Stimulated activated CD8-positive, alpha-beta memory T cell treated with anti-CD3 and anti-CD28 coated beads, Interleukin-4, amount 100 ng/mL, for 1 hour (primary cell): Measurements from ENCODE around the gene SUN5.

ENCODE experiments used
- DNase-seq, 2 donors: peaks; one replicate each; pipeline ENCODE4 v3.0.0-alpha.2; 2020; ENCODE audit warnings: low read depth in 2 of 2, low spot score in 1 of 2

SUN5 gene

GRCh38 chr20:33026779-33027759, 22.8 kb upstream of the SUN5 start:
- no peak for DNase-seq

DNA sequence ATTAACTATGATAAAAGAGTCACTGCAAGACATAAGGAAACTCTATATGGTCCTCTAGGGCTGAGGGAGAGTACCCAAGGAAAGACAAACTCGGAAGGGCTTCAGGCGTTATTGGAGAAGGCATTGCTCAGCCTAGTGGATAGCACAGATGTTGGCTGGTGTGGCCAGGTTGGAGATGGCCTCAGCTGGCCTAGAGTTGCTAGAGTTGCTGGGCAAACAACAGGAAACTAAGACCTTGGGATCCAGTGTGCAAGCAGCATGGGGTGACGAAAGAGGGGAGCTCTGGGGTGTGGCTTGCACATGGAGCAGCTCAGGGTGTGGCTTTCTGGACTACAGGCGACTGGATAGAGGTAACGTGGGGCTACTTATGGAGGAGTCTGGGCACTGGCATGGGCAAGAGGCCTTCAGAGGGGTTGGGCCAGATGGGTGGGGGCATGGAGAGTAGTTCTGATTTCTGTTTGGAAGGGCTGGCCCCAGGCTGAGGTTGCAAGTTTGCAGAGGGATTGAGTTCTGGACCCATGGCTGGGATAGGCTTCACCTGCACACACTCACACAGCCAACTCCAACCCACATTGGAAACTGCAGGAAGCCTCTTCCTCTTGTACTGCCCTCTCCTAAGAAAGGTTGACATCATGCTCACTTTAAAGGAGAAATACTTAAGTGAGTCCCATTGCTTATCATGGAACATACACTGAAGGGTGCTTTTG, 22.0 kb upstream of the SUN5 start:
- no peak for DNase-seq

- DNase-seq, result no peak
These were observed 21.2 kb upstream of the SUN5 start for GRCh38 chr20:33025318-33025876.

DNA sequence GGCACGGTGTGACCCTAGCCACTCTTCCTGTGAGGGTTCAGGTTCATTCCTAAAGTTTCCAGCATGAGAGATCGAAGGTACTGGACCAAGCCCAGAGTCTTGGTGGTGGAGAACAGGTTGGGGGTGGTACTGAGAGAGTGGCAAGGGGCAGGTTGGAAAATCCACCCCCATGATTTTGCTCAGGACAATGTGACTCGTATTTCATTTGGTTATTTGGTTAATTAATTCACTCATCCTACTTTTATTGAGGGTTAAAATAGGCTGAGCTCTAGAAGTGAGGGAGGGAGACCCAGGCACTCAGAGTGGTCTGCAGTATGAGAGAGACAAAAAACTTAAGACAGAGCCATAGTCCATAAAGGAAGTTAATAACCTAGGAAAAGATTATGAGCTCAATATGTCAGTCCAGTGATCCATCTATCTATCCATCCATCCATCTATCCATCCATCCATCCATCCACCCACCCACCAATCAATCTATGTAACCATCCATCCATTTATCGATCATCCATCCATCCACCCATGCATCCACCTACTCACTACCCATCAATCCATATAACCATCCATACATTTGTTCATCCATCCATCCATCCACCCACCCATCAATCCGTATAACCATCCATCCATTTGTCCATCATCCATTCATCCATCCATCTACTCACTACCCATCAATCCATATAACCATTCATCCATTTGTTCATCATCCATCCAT, 20.5 kb upstream of the SUN5 start:
- DNase-seq, result no peak

DNA sequence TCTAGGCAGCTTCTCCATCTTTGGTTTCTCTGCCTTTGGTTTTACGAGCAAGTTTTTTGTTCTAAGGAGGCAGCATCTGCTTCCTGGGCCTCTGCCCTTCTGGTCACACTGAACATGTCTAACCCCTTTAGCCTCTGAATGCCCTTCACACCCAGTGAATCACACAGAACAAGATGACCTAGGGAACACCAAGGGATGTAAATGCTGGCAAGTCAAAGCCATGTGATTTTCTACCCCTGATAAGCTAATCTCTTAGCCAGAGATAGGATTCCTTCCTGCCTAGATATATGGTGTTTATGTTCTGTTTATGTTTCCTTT, 20.0 kb upstream of the SUN5 start:
- DNase-seq, result no peak

GRCh38 chr20:33023439-33024242, 19.4 kb upstream of the SUN5 start:
- no peak for DNase-seq

- no peak for DNase-seq
These were observed 18.6 kb upstream of the SUN5 start for GRCh38 chr20:33022694-33023438.

GRCh38 chr20:33022289-33022688, 18.1 kb upstream of the SUN5 start:
- DNase-seq, result no peak

- no peak for DNase-seq
These were observed 17.6 kb upstream of the SUN5 start for GRCh38 chr20:33021879-33022278.

- no peak for DNase-seq
These were observed 16.3 kb upstream of the SUN5 start for GRCh38 chr20:33020278-33021161.

GRCh38 chr20:33019465-33020277, 15.4 kb upstream of the SUN5 start:
- DNase-seq, result no peak

DNA sequence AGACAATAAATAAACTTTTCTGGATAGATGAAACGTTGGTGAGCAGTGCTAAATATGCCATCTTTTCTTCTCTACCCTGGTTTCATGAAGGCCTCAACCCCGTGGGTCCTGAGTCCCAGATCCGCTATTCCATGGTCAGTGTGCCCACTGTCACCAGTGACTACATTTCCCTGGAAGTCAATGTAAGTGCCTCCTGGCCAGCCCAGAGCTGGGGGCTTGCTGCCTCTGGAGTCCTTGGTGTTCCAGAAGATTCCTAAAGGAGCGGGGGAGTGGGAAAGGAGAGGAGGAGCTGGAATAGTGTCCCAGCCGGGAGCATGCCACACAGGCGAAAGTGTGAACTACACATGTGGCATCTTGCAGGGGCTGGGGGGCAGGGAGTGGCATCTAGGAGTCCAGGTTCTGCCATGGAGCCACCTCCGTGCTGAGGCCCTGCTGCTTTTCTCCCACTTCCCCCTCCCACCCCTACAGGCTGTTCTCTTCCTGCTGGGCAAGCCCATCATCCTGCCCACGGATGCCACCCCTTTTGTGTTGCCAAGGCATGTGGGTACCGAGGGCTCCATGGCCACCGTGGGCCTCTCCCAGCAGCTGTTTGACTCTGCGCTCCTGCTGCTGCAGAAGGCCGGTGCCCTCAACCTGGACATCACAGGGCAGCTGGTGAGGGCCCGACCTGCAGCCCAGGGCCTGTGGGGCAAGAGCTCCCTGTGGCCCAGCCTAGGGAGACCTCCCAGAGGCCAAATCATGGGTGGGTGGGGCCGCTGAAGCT, 14.1 kb upstream of the SUN5 start:
- DNase-seq, result no peak

- no peak for DNase-seq
These were observed 13.3 kb upstream of the SUN5 start for GRCh38 chr20:33017542-33017941.

- no peak for DNase-seq
These were observed 12.4 kb upstream of the SUN5 start for GRCh38 chr20:33016581-33017109.

DNA sequence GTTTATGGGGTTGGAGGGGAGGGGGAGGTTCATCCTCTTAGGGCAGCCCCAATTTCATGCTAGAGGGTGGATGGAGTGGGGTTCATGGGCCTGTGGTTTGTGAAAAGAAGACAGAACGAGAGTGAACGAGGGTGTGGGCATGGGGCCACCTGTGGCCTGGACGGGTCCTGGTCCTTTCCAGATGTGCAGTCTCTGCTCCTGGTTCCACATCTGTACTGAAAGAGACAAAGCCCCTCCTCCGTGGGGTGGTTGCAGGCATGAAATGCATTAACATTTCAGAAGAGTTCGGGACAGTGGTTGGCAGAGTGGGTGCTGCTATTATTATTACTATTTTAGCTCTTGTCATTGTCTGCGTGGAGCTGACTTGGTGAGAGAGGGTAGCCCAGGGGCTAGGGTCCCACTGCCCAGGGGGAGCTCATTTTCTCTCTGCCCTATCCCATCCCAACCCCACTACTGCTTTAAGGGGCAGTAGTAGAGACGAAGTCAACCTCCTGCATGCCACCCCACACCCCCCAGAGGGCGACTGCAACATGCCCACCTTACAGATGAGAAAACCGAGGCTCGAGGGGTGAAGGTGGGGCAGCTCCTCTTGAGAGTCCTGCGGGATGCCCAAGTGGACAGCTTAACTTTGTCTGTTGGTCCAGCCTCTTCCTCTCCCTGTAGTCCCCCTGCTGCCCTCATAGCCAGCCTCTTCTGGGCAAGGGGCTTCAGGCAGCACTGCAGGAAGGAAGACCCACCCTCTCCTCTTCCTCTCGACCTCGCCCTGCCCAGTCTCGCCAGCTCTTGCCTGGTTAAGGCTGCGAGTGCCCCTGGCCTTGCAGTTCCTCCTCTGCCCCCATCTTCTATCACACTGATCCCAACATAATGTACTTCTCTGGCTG, 11.7 kb upstream of the SUN5 start:
- no peak for DNase-seq

GRCh38 chr20:33015114-33015484, 10.9 kb upstream of the SUN5 start:
- DNase-seq, result no peak
